Activated CD8-positive, alpha-beta memory T cell treated with anti-CD3 and anti-CD28 coated beads, Interleukin-2, amount 10 ng/mL, durations not matched to agents 7 days and 5 days (primary cell): ENCODE results near the gene TOR2A. TPM values are rescaled to one million over a fixed set of nuclear protein-coding genes. Genes with fewer than 3 reads are reported as not detected.

Experiments used
- ATAC-seq: fragments of 150-1000 bp; cut with Tn5 transposase; one replicate; pipeline ENCODE4 v1.10.0; 2021; ENCODE audit warnings: moderate library complexity
- CTCF ChIA-PET: fragments of 350-600 bp; sonication (Branson Sonifier 250); formaldehyde crosslinking; loops from one replicate; lab custom pipeline; 2021; ENCODE audit warnings: antibody characterized with exemption; lab: Charles Lee
- DNase-seq: peaks from one replicate; pipeline ENCODE4 v3.0.0-alpha.2; 2020
- H3K27ac Mint-ChIP-seq: one replicate; pipeline ENCODE4 v1.8.0; 2021; ENCODE audit warnings: mild to moderate bottlenecking, mixed read lengths
- H3K27me3 Mint-ChIP-seq: one replicate; pipeline ENCODE4 v1.8.0; 2021; ENCODE audit warnings: mixed read lengths
- H3K36me3 Mint-ChIP-seq: one replicate; pipeline ENCODE4 v1.8.0; 2021; ENCODE audit warnings: mild to moderate bottlenecking, mixed read lengths
- H3K4me1 Mint-ChIP-seq: one replicate; pipeline ENCODE4 v1.8.0; 2021; ENCODE audit warnings: mixed read lengths
- H3K4me3 Mint-ChIP-seq: one replicate; pipeline ENCODE4 v1.8.0; 2021; ENCODE audit warnings: mild to moderate bottlenecking, moderate library complexity, mixed read lengths
- H3K9me3 Mint-ChIP-seq: one replicate; pipeline ENCODE4 v1.8.0; 2022; ENCODE audit warnings: low read depth, mixed read lengths
- total RNA-seq, 2 experiments: library from RNA; stranded (reverse); gene quantifications; one replicate each; pipeline ENCODE4 v1.2.3, GENCODE V29; 2021

The TOR2A gene
- total RNA-seq, 2 experiments from 2014 or later = 24.1 to 26.8 TPM

- Mint-ChIP-seq H3K27me3 (no peaks in the 10 kb centered on the region), H3K27ac (peak overlapping the region; percentile 86), H3K9me3 (no peaks in the 10 kb centered on the region), H3K4me3 (peak overlapping the region; percentile 32), H3K36me3 (no peaks in the 10 kb centered on the region), H3K4me1 (peaks cover 28% of the 10 kb centered on the region)
- peak; percentile 58 for DNase-seq
- ATAC-seq = no peak
- CTCF ChIA-PET = interaction anchor here (1.2 to 4.1 kb wide), 2 partner anchors 15 to 216 kb away, joined by 3 to 25 read pairs; partner anchors contain the start of gene TOR2A
Measured at GRCh38 chr9:127720031-127720864, 14.8 kb downstream of the TOR2A start.

GRCh38 chr9:127717766-127718165 is 17.3 kb downstream of the TOR2A start:
- no peaks in the 10 kb centered on the region for H3K36me3 Mint-ChIP-seq
- no peaks in the 10 kb centered on the region for H3K9me3 Mint-ChIP-seq
- ATAC-seq = no peak
- H3K4me1 Mint-ChIP-seq = peaks cover 32% of the 10 kb centered on the region
- no peaks in the 10 kb centered on the region for H3K27me3 Mint-ChIP-seq
- H3K4me3 Mint-ChIP-seq = no peak overlapping the region
- no peak overlapping the region for H3K27ac Mint-ChIP-seq
- DNase-seq = no peak
- CTCF ChIA-PET = interaction anchor here (1.2 to 4.2 kb wide), 2 partner anchors 17 to 139 kb away, joined by 3 to 30 read pairs; partner anchors contain the start of gene TOR2A

GRCh38 chr9:127716412-127716811 is 18.7 kb downstream of the TOR2A start:
- Mint-ChIP-seq H3K9me3 (no peaks in the 10 kb centered on the region), H3K27ac (peak overlapping the region; percentile 90), H3K4me1 (peaks cover 33% of the 10 kb centered on the region), H3K27me3 (no peaks in the 10 kb centered on the region), H3K4me3 (peak overlapping the region; percentile 93), H3K36me3 (no peaks in the 10 kb centered on the region)
- DNase-seq (no peak), ATAC-seq (no peak)
- CTCF ChIA-PET = interaction anchor here (1.1 to 4.2 kb wide), 7 partner anchors 13 to 205 kb away, joined by 3 to 30 read pairs (median 3); partner anchors contain the start of genes STXBP1 and TOR2A

GRCh38 chr9:127715470-127716337 is 19.4 kb downstream of the TOR2A start, which contains the start of the genes PTRH1 and TTC16:
Gene PTRH1 (minus strand): TSS chr9:127715663. CDS start chr9:127715639, 24 bp downstream.
Gene TTC16 (plus strand): TSS chr9:127716079. CDS start chr9:127716146, 67 bp downstream.
- Mint-ChIP-seq H3K4me3 (peak within 1 kb of the TSS; percentile 93), H3K4me1 (peaks cover 35% of the 10 kb centered on the region), H3K27ac (peak within 1 kb of the TSS; percentile 90), H3K9me3 (no peaks in the 10 kb centered on the region), H3K36me3 (no peaks in the 10 kb centered on the region), H3K27me3 (no peaks in the 10 kb centered on the region)
- ATAC-seq (peak; percentile 95), DNase-seq (peak; percentile 98)
- CTCF ChIA-PET = interaction anchor here (0.6 to 4.2 kb wide), 13 partner anchors 13 to 485 kb away, joined by 3 to 30 read pairs (median 3); partner anchors contain the start of genes STXBP1 and TOR2A

- CTCF ChIA-PET = interaction anchor here (1.0 to 4.2 kb wide), 12 partner anchors 12 to 411 kb away, joined by 3 to 30 read pairs (median 3); partner anchors contain the start of genes STXBP1 and TOR2A
- Mint-ChIP-seq H3K4me3 (peak overlapping the region; percentile 93), H3K27me3 (no peaks in the 10 kb centered on the region), H3K4me1 (peaks cover 36% of the 10 kb centered on the region), H3K9me3 (no peaks in the 10 kb centered on the region), H3K27ac (peak overlapping the region; percentile 90), H3K36me3 (no peaks in the 10 kb centered on the region)
- ATAC-seq (peak; percentile 1), DNase-seq (no peak)
Measured at GRCh38 chr9:127714951-127715469, 20.1 kb downstream of the TOR2A start.

- Mint-ChIP-seq H3K4me3 (peak overlapping the region; percentile 69), H3K27me3 (no peaks in the 10 kb centered on the region), H3K27ac (no peak overlapping the region), H3K4me1 (peaks cover 28% of the 10 kb centered on the region), H3K9me3 (no peaks in the 10 kb centered on the region), H3K36me3 (no peaks in the 10 kb centered on the region)
- CTCF ChIA-PET = interaction anchor here (1.5 to 4.2 kb wide), 3 partner anchors 20 to 156 kb away, joined by 3 to 30 read pairs (median 8); partner anchors contain the start of gene TOR2A
- ATAC-seq = no peak
- no peak for DNase-seq
Measured at GRCh38 chr9:127714020-127714750, 20.9 kb downstream of the TOR2A start.

- H3K36me3 Mint-ChIP-seq = no peaks in the 10 kb centered on the region
- no peak overlapping the region for H3K27ac Mint-ChIP-seq
- H3K9me3 Mint-ChIP-seq = no peaks in the 10 kb centered on the region
- ATAC-seq (no peak), DNase-seq (no peak)
- peaks cover 31% of the 10 kb centered on the region for H3K4me1 Mint-ChIP-seq
- no peaks in the 10 kb centered on the region for H3K27me3 Mint-ChIP-seq
- H3K4me3 Mint-ChIP-seq = no peak overlapping the region
- CTCF ChIA-PET = interaction anchor here (1.2 kb wide), 1 partner anchor 22 kb away, joined by 3 read pairs; no protein-coding TSS in a partner anchor
Measured at GRCh38 chr9:127712867-127713266, 22.2 kb downstream of the TOR2A start.

DNA sequence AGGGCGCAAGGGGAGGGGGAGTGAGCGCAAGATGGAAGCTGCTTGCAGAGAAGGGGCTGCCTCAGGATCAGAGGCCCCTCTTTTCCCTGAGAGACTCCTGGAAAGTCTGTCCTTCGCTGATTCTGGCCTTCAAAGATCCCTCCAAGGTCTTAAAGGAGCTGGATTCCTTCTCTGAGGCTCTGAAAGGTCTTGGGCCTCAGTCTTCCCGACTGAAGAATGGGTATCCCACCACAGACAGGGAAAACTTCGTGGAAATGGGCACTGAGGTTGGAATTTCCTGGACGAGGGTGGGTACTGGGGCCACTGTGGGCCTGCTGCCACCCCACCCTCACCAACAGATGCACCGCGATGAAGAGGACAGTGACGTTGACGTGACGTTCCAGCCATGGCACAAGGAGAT is 22.7 kb downstream of the TOR2A start:
- DNase-seq (no peak), ATAC-seq (no peak)
- Mint-ChIP-seq H3K9me3 (no peaks in the 10 kb centered on the region), H3K36me3 (no peaks in the 10 kb centered on the region), H3K27me3 (no peaks in the 10 kb centered on the region), H3K4me1 (peaks cover 36% of the 10 kb centered on the region), H3K27ac (no peak overlapping the region), H3K4me3 (no peak overlapping the region)
- CTCF ChIA-PET = interaction anchor here (1.2 kb wide), 1 partner anchor 22 kb away, joined by 3 read pairs; no protein-coding TSS in a partner anchor

DNA sequence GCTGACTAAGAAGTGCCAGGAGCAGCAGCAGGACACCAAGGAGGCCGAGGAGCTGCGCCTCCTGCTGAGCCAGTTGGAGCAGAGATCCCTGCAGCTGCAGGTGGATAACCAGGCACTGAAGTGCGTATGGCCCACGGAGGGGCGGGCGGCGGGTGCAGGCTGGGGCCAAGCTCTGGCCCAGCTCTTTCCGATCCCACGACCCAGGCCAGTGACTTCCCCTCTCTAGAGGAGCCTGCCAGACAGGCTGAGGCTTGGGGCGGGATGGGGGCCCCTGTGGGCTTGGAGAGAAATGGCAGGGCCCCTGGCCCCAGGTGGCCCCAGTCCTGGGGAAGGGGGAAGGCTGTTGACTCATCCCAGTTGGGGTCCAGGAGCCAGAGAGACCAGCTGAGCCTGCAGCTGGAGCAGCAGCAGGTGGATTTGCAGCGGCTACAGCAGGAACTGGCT is 23.2 kb downstream of the TOR2A start:
- CTCF ChIA-PET = interaction anchor here (0.7 to 2.6 kb wide), 4 partner anchors 23 to 99 kb away, joined by 3 to 17 read pairs (median 4); partner anchors contain the start of gene TOR2A
- peaks cover 39% of the 10 kb centered on the region for H3K4me1 Mint-ChIP-seq
- ATAC-seq (no peak), DNase-seq (no peak)
- H3K27me3 Mint-ChIP-seq = no peaks in the 10 kb centered on the region
- no peak overlapping the region for H3K4me3 Mint-ChIP-seq
- no peak overlapping the region for H3K27ac Mint-ChIP-seq
- H3K36me3 Mint-ChIP-seq = no peaks in the 10 kb centered on the region
- H3K9me3 Mint-ChIP-seq = no peaks in the 10 kb centered on the region

- no peaks in the 10 kb centered on the region for H3K36me3 Mint-ChIP-seq
- ATAC-seq (no peak), DNase-seq (peak; percentile 67)
- no peaks in the 10 kb centered on the region for H3K27me3 Mint-ChIP-seq
- CTCF ChIA-PET = interaction anchor here (0.7 to 2.6 kb wide), 4 partner anchors 23 to 98 kb away, joined by 3 to 17 read pairs (median 4); partner anchors contain the start of gene TOR2A
- H3K27ac Mint-ChIP-seq = peak overlapping the region; percentile 66
- H3K4me3 Mint-ChIP-seq = no peak overlapping the region
- no peaks in the 10 kb centered on the region for H3K9me3 Mint-ChIP-seq
- H3K4me1 Mint-ChIP-seq = peaks cover 39% of the 10 kb centered on the region
Measured at GRCh38 chr9:127711226-127711701, 23.8 kb downstream of the TOR2A start.

DNA sequence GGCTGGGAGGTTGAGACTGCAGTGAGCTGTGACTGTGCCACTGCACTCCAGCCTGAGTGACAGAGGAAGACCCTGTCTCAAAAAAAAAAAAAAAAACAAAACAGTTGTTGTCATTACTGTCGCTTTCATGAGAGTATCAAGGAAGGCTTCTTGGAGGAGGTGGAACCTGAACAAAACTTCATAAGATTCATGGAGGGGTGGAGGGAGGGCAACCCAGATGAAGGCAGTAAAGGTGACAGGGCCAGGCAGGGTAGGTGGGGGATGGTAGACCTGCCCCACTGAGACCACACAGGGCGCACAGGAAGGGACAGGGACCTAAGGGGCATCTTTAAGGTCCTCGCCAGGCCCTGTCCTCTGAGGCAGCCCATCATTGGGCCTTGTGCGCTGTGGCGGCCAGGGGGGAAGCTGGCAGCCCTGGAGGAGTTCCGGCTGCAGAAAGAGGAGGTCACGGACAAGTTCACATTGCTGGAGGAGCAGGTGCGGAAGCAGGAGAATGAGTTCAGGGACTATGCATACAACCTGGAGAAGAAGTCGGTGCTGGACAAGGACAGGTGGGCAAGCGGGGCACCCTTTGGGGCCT is 24.8 kb downstream of the TOR2A start:
- H3K27ac Mint-ChIP-seq = no peak overlapping the region
- ATAC-seq (no peak), DNase-seq (no peak)
- no peaks in the 10 kb centered on the region for H3K27me3 Mint-ChIP-seq
- CTCF ChIA-PET = interaction anchor here (1.7 to 2.6 kb wide), 2 partner anchors 24 to 159 kb away, joined by 9 to 17 read pairs; partner anchors contain the start of gene TOR2A
- H3K9me3 Mint-ChIP-seq = no peaks in the 10 kb centered on the region
- H3K4me1 Mint-ChIP-seq = peaks cover 33% of the 10 kb centered on the region
- no peaks in the 10 kb centered on the region for H3K36me3 Mint-ChIP-seq
- no peak overlapping the region for H3K4me3 Mint-ChIP-seq
